WTC11 (cell line): ENCODE measurements around the gene TAOK3. TPM values are rescaled to one million over a fixed set of nuclear protein-coding genes. Genes with fewer than 3 reads are reported as not detected.

Experiments used
- ATAC-seq: fragments of 200-7000 bp; cut with Tn5 transposase; 2 replicates; pipeline ENCODE4 v1.10.0; 2021; ENCODE audit warnings: mild to moderate bottlenecking, moderate library complexity
- CTCF ChIA-PET: fragments of 300-600 bp; sonication (Branson Sonifier 250); formaldehyde crosslinking; loops from one replicate; lab custom pipeline; 2021; ENCODE audit warnings: antibody characterized with exemption; lab: Charles Lee
- POLR2A ChIA-PET: fragments of 350-600 bp; sonication (Branson Sonifier 250); formaldehyde crosslinking; loops from one replicate; lab custom pipeline; 2021; ENCODE audit warnings: antibody characterized with exemption; lab: Charles Lee
- DNase-seq: peaks from one replicate; pipeline ENCODE4 v3.0.0; 2021; ENCODE audit warnings: low spot score
- H3K27ac Mint-ChIP-seq: 2 replicates; pipeline ENCODE4 v1.8.0; 2021; ENCODE audit warnings: mixed read lengths
- H3K27me3 Mint-ChIP-seq: 2 replicates; pipeline ENCODE4 v1.8.0; 2021; ENCODE audit warnings: low read depth, mild to moderate bottlenecking, moderate library complexity, mixed read lengths
- H3K36me3 Mint-ChIP-seq: 2 replicates; pipeline ENCODE4 v1.8.0; 2021; ENCODE audit warnings: mixed read lengths
- H3K4me1 Mint-ChIP-seq: 2 replicates; pipeline ENCODE4 v1.8.0; 2022; ENCODE audit warnings: mixed read lengths
- H3K4me3 Mint-ChIP-seq: 2 replicates; pipeline ENCODE4 v1.8.0; 2021; ENCODE audit warnings: mild to moderate bottlenecking, moderate library complexity, mixed read lengths
- H3K9me3 Mint-ChIP-seq: 2 replicates; pipeline ENCODE4 v1.8.0; 2021; ENCODE audit warnings: mixed read lengths
- AR ChIP-seq: fragments of 250-450 bp; sonication (Bioruptor Pico); IDR thresholded peaks from 2 replicates; pipeline ENCODE4 v1.9.0; 2021; ENCODE audit warnings: mild to moderate bottlenecking
- ATF1 ChIP-seq: sonication (generic); formaldehyde crosslinking; IDR thresholded peaks from 2 replicates; pipeline ENCODE4 v1.8.1; 2023; ENCODE audit warnings: mild to moderate bottlenecking, moderate library complexity, missing genetic modification reagents
- CREB1 ChIP-seq: sonication (generic); formaldehyde crosslinking; IDR thresholded peaks from 2 replicates; pipeline ENCODE4 v1.8.0; 2023; ENCODE audit warnings: mild to moderate bottlenecking, missing genetic modification reagents
- CREM ChIP-seq: sonication (generic); formaldehyde crosslinking; IDR thresholded peaks from 2 replicates; pipeline ENCODE4 v1.8.1; 2022; ENCODE audit warnings: mild to moderate bottlenecking, missing genetic modification reagents, moderate library complexity
- E2F1 ChIP-seq: sonication (generic); formaldehyde crosslinking; IDR thresholded peaks from 2 replicates; pipeline ENCODE4 v1.8.0; 2022; ENCODE audit warnings: mild to moderate bottlenecking, missing genetic modification reagents
- E2F5 ChIP-seq: sonication (generic); formaldehyde crosslinking; IDR thresholded peaks from 2 replicates; pipeline ENCODE4 v1.8.1; 2022; ENCODE audit warnings: mild to moderate bottlenecking, moderate library complexity, missing genetic modification reagents
- FOXP4 ChIP-seq: sonication (generic); formaldehyde crosslinking; IDR thresholded peaks from 2 replicates; pipeline ENCODE4 v1.8.0; 2022; ENCODE audit warnings: mild to moderate bottlenecking, missing genetic modification reagents
- IRF2 ChIP-seq: sonication (generic); formaldehyde crosslinking; IDR thresholded peaks from 2 replicates; pipeline ENCODE4 v1.8.0; 2022; ENCODE audit warnings: low read depth, missing genetic modification reagents, borderline replicate concordance
- JAZF1 ChIP-seq: fragments of 250-450 bp; sonication (Bioruptor Pico); IDR thresholded peaks from 2 replicates; pipeline ENCODE4 v1.9.0; 2021; ENCODE audit warnings: moderate library complexity, mild to moderate bottlenecking, inconsistent platforms
- MXD4 ChIP-seq: fragments of 250-450 bp; sonication (Bioruptor Pico); IDR thresholded peaks from 2 replicates; pipeline ENCODE4 v1.8.0; 2021; ENCODE audit warnings: mild to moderate bottlenecking, moderate library complexity, borderline replicate concordance
- NR1H2 ChIP-seq: sonication (generic); formaldehyde crosslinking; IDR thresholded peaks from 2 replicates; pipeline ENCODE4 v1.9.0; 2021; ENCODE audit warnings: mild to moderate bottlenecking, moderate library complexity, missing genetic modification reagents
- NR2C2 ChIP-seq: sonication (generic); formaldehyde crosslinking; IDR thresholded peaks from 2 replicates; pipeline ENCODE4 v1.8.0; 2022; ENCODE audit warnings: mild to moderate bottlenecking, missing genetic modification reagents
- NR3C1 ChIP-seq: sonication (generic); formaldehyde crosslinking; conservative IDR thresholded peaks from 2 replicates; pipeline ENCODE4 v1.8.1; 2023; ENCODE audit warnings: low read depth, mild to moderate bottlenecking, missing genetic modification reagents
- RELA ChIP-seq: sonication (generic); formaldehyde crosslinking; IDR thresholded peaks from 2 replicates; pipeline ENCODE4 v1.8.1; 2022; ENCODE audit warnings: missing genetic modification reagents, mild to moderate bottlenecking, borderline replicate concordance
- SOX15 ChIP-seq: fragments of 250-450 bp; sonication (Bioruptor Pico); IDR thresholded peaks from 2 replicates; pipeline ENCODE4 v1.9.0; 2021; ENCODE audit warnings: mild to moderate bottlenecking
- SP1 ChIP-seq: sonication (generic); formaldehyde crosslinking; conservative IDR thresholded peaks from 2 replicates; pipeline ENCODE4 v1.8.1; 2022; ENCODE audit warnings: missing genetic modification reagents
- TP53 ChIP-seq: sonication (generic); formaldehyde crosslinking; IDR thresholded peaks from 2 replicates; pipeline ENCODE4 v1.8.1; 2023; ENCODE audit warnings: mild to moderate bottlenecking, missing genetic modification reagents
- ZNF219 ChIP-seq: sonication (generic); formaldehyde crosslinking; IDR thresholded peaks from 2 replicates; pipeline ENCODE4 v1.8.0; 2023; ENCODE audit warnings: missing genetic modification reagents, mild to moderate bottlenecking, borderline replicate concordance
- ZNF263 ChIP-seq: sonication (generic); formaldehyde crosslinking; IDR thresholded peaks from 2 replicates; pipeline ENCODE4 v1.8.1; 2022; ENCODE audit warnings: low read depth, mild to moderate bottlenecking, moderate library complexity, missing genetic modification reagents
- ZNF281 ChIP-seq: sonication (generic); formaldehyde crosslinking; IDR thresholded peaks from 2 replicates; pipeline ENCODE4 v1.8.0; 2023; ENCODE audit warnings: mild to moderate bottlenecking, missing genetic modification reagents
- total RNA-seq: library from RNA; stranded (reverse); gene quantifications from 3 replicates; pipeline ENCODE4 v1.2.3, GENCODE V29; 2021

TAOK3 gene
- total RNA-seq, 1 experiment from 2014 or later: 13.0 TPM

- no peaks in the 10 kb centered on the region for H3K27me3 Mint-ChIP-seq
- no peak for DNase-seq
- peak overlapping the region; percentile 44; the same call in 1 of the 2 replicates for H3K27ac Mint-ChIP-seq
- H3K9me3 Mint-ChIP-seq: no peaks in the 10 kb centered on the region
- ATAC-seq: no peak
- no peak for TF ChIP-seq NR3C1 (CRISPR knock-in tag)
- no peak for TF ChIP-seq ZNF263 (CRISPR knock-in tag)
- TF ChIP-seq TP53 (CRISPR knock-in tag): no peak
- TF ChIP-seq ATF1 (CRISPR knock-in tag): no peak
- no peak for TF ChIP-seq IRF2
- no peak for TF ChIP-seq RELA (CRISPR knock-in tag)
- TF ChIP-seq AR (CRISPR knock-in tag): no peak
- no peak for TF ChIP-seq ZNF219
- TF ChIP-seq NR2C2: no peak
- TF ChIP-seq FOXP4: no peak
- no peak for TF ChIP-seq CREB1 (CRISPR knock-in tag)
- TF ChIP-seq E2F1 (CRISPR knock-in tag): no peak
- TF ChIP-seq MXD4 (CRISPR knock-in tag): no peak
- TF ChIP-seq E2F5 (CRISPR knock-in tag): no peak
- no peak for TF ChIP-seq SOX15 (CRISPR knock-in tag)
- TF ChIP-seq ZNF281 (CRISPR knock-in tag): no peak
- TF ChIP-seq SP1 (CRISPR knock-in tag): no peak
- no peak for TF ChIP-seq JAZF1 (CRISPR knock-in tag)
- no peak for TF ChIP-seq CREM (CRISPR knock-in tag)
- TF ChIP-seq NR1H2 (CRISPR knock-in tag): no peak
- CTCF ChIA-PET: interaction anchor here (0.9 to 1.5 kb wide), 2 partner anchors 41 to 199 kb away, joined by 3 read pairs; no protein-coding TSS in a partner anchor
- POLR2A ChIA-PET: no interaction called here
- no peaks in the 10 kb centered on the region for H3K36me3 Mint-ChIP-seq
- H3K4me3 Mint-ChIP-seq: no peak overlapping the region
- 0 out of 2 replicates have a peak, but pooled peaks cover 4% of the 10 kb centered on the region for H3K4me1 Mint-ChIP-seq
These were observed 166.6 kb downstream of the TAOK3 start for GRCh38 chr12:118206107-118206412.
